AG09309 (cell line): ENCODE data around the gene SYNRG.

Experiments used
- DNase-seq: peaks from one replicate; pipeline ENCODE4 v3.0.0-alpha.2; 2010; ENCODE audit warnings: low read depth
- H3K4me3 ChIP-seq: 2 replicates; pipeline ENCODE4 v1.5.1; 2011; ENCODE audit warnings: mild to moderate bottlenecking, low read depth, low read length, moderate library complexity; ENCODE audit not compliant: control insufficient read depth
- TF ChIP-seq, protein P1 (sequence below): IDR thresholded peaks from 2 replicates; pipeline ENCODE4 v1.5.1; 2011; ENCODE audit warnings: mild to moderate bottlenecking, low read depth, low read length, inconsistent platforms; ENCODE audit not compliant: insufficient read depth, control insufficient read depth; ENCODE audit errors: missing control alignments

Gene SYNRG

DNA sequence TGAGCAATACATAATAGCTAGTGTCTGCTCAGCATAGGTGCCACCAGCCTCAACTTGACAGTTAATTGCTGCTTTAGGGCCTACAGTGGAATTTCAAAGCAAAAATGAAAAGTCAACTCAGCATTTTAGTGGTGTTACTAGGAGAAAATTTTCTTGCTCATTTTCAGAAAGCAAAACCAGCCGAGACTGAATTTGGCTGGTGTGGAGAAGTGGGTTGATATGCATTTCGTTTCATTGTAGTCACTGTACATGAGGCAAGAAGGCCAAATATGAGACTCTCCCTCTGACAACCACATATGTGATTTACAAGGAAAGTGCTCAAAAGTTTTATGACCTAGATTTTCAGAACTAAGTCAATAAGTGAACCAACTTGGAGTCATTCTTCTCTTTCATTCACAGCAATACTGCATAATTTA lies 65.6 kb downstream of the SYNRG start:
- peak; percentile 64 for DNase-seq
- no peak overlapping the region for H3K4me3 ChIP-seq
- TF ChIP-seq, protein P1, sequence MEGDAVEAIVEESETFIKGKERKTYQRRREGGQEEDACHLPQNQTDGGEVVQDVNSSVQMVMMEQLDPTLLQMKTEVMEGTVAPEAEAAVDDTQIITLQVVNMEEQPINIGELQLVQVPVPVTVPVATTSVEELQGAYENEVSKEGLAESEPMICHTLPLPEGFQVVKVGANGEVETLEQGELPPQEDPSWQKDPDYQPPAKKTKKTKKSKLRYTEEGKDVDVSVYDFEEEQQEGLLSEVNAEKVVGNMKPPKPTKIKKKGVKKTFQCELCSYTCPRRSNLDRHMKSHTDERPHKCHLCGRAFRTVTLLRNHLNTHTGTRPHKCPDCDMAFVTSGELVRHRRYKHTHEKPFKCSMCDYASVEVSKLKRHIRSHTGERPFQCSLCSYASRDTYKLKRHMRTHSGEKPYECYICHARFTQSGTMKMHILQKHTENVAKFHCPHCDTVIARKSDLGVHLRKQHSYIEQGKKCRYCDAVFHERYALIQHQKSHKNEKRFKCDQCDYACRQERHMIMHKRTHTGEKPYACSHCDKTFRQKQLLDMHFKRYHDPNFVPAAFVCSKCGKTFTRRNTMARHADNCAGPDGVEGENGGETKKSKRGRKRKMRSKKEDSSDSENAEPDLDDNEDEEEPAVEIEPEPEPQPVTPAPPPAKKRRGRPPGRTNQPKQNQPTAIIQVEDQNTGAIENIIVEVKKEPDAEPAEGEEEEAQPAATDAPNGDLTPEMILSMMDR, result no peak

DNA sequence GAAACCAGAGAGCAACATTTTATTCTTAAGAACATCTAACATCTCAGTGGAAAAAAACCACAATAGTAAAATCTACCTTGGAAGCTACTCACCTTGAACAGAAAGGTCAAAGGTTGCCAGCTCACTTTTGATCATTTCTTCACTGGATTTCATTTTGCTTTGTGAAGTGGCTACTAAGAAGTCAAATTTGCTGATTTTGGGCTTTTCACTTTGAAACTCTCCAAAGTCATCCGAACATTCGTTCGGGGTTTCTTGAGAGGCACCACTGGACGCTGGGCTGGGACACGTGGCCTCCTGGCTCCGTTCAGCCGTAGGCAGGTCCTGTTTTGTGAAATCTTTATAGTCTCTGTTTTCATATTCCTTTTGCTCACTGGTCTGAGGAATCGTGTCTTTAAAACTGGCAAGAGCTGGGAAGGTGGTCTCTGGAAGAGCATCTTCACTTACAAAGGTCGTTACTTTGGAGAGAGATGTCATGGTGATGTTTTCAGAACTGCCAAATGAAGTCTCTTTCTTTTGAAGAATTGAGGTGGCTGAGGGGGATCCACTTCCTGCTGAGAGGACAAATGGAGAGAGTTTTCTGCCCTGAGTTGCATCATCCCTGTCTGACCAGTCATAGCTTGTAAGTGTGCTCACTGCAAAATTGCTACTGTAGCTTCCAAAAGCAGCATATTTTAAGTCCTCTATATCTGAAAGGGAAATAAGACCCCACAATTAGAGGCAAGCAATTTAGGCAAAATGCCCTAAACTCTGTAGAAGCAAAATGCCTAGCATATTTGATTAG lies 67.1 kb downstream of the SYNRG start:
- TF ChIP-seq, protein P1, result no peak
- DNase-seq, result peak; percentile 54
- no peak overlapping the region for H3K4me3 ChIP-seq

DNA sequence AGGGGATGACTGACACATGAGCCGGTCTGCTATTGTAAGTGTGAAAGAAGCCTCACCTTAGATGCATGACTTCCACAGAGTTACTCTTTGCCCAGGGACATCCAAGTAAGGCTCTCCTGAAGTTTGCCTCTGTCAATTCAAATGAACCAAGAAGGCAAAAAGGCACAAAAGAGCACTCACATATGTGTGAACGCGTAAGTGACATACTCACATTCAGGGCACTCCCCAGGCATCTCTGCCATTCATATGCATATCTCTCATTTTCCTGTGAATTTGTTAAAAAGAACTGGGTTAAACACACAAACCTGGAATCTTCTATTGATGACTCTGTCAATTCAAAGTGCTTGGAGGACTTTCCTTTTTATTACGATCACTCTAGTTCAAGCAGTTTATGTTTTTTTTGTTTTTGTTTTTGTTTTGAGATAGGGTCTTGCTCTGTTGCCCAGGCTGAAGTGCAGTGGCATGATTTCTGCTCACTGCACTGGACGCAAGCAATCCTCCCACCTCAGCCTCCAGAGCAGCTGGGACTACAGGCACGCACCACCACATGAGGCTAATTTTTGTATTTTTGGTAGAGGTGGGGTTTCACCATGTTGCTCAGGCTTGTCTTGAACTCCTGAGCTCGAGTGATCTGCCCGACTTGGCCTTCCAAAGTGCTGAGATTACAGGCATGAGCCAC lies 70.1 kb downstream of the SYNRG start:
- TF ChIP-seq, protein P1, result no peak
- H3K4me3 ChIP-seq, result no peak overlapping the region
- DNase-seq, result no peak

DNA sequence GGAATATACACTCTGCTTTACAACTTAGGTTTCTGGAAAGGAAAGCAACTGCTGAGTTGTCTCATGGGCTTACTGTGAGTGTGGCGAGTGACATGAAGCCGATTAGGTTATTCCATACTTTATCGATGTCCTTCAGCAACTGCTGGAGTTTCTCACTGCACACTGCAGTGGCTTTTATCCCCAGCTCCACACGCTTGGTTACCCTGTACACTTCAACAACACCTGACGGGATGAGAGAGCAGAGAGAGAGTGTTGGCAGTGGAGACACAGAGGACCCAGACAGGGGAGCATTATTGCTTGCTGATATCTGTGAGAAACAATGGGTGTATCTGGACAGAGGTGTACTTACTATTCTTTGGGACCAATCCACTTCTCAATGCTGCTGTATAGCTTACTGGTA lies 73.3 kb downstream of the SYNRG start:
- DNase-seq, result no peak
- TF ChIP-seq, protein P1, result no peak
- H3K4me3 ChIP-seq, result no peak overlapping the region

DNA sequence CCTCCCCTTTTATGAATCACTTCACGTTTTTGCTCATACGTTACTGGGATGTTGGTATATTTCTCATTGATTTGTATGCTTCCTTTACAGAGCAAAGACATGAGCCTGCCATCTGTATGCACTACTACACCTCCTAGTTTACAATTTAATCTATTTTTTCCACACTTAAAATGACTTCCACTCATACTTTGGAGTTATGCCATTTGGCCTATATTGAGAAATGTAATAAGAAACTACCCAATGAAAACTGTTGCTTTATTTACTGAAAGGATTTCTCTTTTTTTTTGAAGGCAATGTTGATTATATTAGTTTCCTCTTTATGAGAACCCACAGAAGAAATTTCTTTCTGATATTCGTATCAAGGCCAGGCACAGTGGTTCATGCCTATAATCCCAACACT lies 76.5 kb downstream of the SYNRG start:
- no peak for DNase-seq
- TF ChIP-seq, protein P1, result no peak
- no peak overlapping the region for H3K4me3 ChIP-seq

DNA sequence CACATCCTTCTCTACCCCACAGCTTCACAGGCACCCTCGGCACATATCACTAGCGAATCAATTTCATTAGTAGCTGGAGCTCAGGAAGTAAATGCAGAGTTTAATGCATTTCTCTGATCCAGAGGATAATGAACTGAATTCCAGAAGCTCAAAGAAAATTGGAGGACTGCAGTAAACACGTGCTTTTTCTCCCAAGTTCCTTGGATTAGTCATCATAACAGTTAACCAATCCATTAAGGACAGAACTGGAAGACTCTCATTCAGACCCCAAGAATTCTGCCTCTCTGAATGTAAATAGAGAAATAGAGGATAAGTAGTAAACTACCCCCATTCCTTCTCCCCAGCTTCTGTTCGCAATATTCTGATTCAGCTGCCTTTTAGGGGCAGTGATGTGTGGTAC lies 78.8 kb downstream of the SYNRG start:
- no peak for DNase-seq
- H3K4me3 ChIP-seq, result no peak overlapping the region
- TF ChIP-seq, protein P1, result no peak
